Left colon (tissue), 2 donors: ENCODE data around the gene MYT1. TPM values are rescaled to one million over a fixed set of nuclear protein-coding genes. Genes with fewer than 3 reads are reported as not detected.
"Not testable (repeated sequence)": the region's sequence is repeated elsewhere in the genome, so short reads cannot be mapped to it uniquely, and the experiment has no call there.

Experiments
- ATAC-seq: fragments of 200-7000 bp; cut with Tn5 transposase; one replicate; pipeline ENCODE4 v1.9.1; 2020; ENCODE audit warnings: mild to moderate bottlenecking, moderate library complexity
- DNase-seq, 2 donors: peaks; one replicate each; pipeline ENCODE4 v3.0.0-alpha.2; 2020
- intact Hi-C, 2 donors: fragments of 100-400 bp; cut with DNase I in 1 of 2; cut with micrococcal nuclease in 1 of 2; formaldehyde crosslinking; loops; one replicate each; pipeline versions ENCODE4 v1.11.2 to v1.14.0; 2022; cut with DNase I, micrococcal nuclease
- total RNA-seq, 2 donors: library from RNA; stranded (reverse); fragmentation: NEBNext Ultra II Directional; extraction: Animal tissue kit (Norgen Biotek cat#: 25700); gene quantifications; one replicate each; pipeline ENCODE4 v1.2.1, GENCODE V29; 2021
- donor health status: DM: no; HTN: no; CAD: no.
- donor health status: DM: yes; HTN: yes; CAD: no.

Gene MYT1
- total RNA-seq, 2 donors from 2014 or later: 0.06 to 0.11 TPM

DNA sequence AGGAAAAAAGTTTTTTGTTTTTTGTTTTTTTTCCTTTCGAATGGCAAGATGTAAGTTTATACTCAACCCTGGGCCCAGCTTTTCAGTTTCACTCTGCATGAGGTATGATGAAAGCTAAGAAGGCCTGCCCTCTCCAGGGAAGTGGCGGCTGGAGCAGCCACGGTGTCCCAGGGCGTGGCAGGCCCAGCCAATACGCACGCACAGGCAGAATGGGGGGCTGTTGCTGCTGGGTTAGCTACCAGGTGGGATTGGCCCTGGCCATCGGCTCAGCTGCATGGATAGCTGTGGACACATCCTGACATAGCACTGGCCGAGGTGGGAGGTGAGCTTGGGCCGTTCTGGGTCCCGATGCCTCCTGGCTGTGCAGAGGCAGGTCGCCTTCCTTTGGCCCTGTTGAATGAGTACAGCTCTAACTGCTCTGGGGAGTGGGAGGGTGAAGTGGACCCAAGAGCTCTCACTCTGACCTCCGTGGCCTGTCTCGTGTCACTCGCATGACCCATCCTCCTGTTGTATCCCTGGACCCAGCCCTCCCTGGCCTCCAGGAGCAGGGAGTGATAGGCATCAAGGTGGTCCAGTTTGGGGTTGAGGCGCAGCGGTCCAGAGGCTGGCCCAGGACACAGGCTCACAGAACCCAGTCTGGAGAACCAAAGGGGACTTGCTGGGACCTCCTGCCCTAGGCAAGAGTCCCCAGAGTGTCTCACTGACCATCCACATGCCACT, 18.1 kb downstream of the MYT1 start:
- intact Hi-C loops: no loop called here
- DNase-seq: no peak
- ATAC-seq: no peak

GRCh38 chr20:64183313-64183712, 19.1 kb downstream of the MYT1 start:
- DNase-seq: no peak
- ATAC-seq: no peak
- intact Hi-C loops: no loop called here

DNA sequence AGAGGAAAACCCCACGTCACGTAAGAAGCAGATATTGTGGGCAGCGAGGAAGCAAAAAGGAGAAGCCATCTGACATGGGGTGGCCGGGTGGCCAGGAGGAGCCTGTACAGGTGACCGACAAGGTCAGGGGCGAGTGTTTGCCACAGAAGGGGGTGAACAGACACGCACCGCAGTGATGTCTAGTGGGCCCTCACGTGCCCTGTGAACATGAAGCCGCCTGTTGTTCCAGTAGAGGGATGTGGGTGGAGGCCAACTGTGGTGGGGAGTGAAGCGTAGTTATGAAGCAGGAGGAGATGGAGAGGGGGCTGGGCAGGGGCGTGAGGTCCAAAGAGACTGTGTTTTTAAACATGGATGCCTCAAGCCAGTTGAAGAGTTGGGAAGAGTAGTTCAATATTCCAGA, 20.5 kb downstream of the MYT1 start:
- intact Hi-C loops: no loop called here
- DNase-seq: no peak
- no peak for ATAC-seq

GRCh38 chr20:64185276-64185900, 21.1 kb downstream of the MYT1 start:
- ATAC-seq (no peak), DNase-seq (no peak)
- intact Hi-C loops: no loop called here

- intact Hi-C loops: no loop called here
- ATAC-seq (no peak), DNase-seq (no peak)
Observed at GRCh38 chr20:64186071-64186598, 21.9 kb downstream of the MYT1 start.

- ATAC-seq, intact Hi-C loops, DNase-seq: not testable (repeated sequence)
Observed at GRCh38 chr20:64187213-64187612, 23.0 kb downstream of the MYT1 start.

DNA sequence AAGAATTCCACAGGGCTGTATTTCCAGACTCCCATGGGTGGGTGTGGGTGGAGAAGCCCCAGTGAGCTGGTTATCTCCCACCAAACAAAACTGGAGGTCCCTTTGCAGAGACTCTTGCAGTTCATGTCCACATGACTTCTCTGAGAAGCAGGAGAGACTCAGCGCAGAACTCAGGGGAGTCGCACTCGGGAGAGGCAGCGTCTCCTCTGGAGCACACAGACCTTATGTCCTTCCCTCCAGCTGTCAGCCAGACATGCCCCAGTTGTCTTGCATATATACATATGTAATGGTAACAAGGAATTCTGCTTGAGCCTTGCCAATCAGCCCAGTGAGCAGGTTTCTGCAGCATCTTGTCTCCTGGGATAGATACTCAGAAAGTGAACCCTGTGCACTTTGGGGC, 23.8 kb downstream of the MYT1 start:
- DNase-seq (no peak), ATAC-seq (no peak)
- intact Hi-C loops: no loop called here

DNA sequence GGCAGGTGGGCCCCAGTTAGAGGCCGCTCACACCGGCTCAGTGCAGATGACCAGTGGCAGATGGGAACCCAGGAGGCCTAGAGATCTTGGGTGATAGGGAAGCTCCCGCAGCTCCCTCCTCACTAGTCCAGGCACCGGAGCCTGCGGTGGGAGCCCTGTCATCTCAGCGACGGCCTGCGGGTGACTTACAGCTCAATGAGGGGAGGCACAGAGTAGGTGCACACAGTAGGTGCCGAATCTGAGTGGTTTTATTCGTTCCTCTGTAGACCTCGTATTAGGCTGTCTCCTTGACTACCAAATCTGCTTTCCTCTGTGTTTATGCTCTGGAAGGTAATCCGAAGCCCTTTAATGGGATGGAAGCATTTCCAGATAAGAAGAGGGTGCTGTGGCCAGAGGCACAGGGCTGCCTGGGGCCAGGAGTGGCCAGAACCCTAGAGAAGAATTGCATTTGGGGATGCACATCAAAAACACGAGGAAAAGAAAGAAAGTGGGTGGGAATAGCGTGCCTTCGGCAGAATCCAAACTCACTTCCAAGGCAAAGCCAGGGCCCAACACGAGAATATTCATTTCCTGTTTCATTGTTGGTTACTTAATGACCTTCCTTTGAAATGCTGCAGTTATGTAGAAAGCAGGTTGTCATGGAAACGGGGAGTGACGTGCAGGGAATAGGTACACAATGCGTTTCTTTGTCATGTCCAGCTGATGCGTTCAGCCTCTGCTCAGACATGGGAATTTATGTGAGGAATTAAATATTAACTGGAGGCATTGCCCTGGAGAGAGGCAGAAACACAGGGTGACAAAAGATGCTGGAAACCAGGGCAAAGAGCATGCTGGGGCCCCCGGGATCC, 24.7 kb downstream of the MYT1 start:
- DNase-seq: peak; percentile 29 to 37
- intact Hi-C loops: no loop called here
- peak; percentile 86 for ATAC-seq

- ATAC-seq (no peak), DNase-seq (no peak)
- intact Hi-C loops: no loop called here
Observed at GRCh38 chr20:64189530-64189966, 25.3 kb downstream of the MYT1 start.

- intact Hi-C loops: no loop called here
- no peak for ATAC-seq
- no peak for DNase-seq
Observed at GRCh38 chr20:64189986-64190385, 25.7 kb downstream of the MYT1 start.

- no peak for DNase-seq
- intact Hi-C loops: no loop called here
- no peak for ATAC-seq
Observed at GRCh38 chr20:64191002-64191401, 26.8 kb downstream of the MYT1 start.

- ATAC-seq (no peak), DNase-seq (no peak)
- intact Hi-C loops: no loop called here
Observed at GRCh38 chr20:64192406-64192805, 28.2 kb downstream of the MYT1 start.

- DNase-seq (no peak), ATAC-seq (no peak)
- intact Hi-C loops: no loop called here
Observed at GRCh38 chr20:64193058-64193457, 28.8 kb downstream of the MYT1 start.

DNA sequence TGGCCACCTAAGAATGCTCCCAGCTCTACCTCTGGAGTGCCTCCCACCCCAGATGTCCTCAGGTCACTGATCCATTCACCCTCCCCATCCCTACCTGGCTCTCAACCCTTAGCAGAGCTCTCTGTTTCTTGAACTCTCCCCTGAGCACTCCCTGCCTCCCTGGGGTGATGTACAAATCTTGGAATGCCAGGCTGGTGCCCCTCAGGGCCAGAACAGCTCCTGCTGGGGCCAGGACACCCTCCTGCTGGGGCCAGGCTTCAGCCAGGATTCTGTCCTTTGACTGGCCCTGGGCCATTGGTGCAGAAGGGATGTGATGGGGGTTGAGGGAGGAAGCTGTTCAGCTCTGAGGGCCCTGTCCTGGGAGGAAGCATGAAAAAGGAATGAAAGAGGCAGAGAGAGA, 30.0 kb downstream of the MYT1 start:
- DNase-seq: no peak
- intact Hi-C loops: no loop called here
- no peak for ATAC-seq

- DNase-seq: no peak
- ATAC-seq: no peak
- intact Hi-C loops: no loop called here
Observed at GRCh38 chr20:64196309-64196708, 32.1 kb downstream of the MYT1 start.

- DNase-seq (no peak), ATAC-seq (no peak)
- intact Hi-C loops: no loop called here
Observed at GRCh38 chr20:64196847-64197306, 32.6 kb downstream of the MYT1 start.

GRCh38 chr20:64198347-64198746, 34.1 kb downstream of the MYT1 start:
- intact Hi-C loops: no loop called here
- no peak for DNase-seq
- ATAC-seq: no peak

- intact Hi-C loops: no loop called here
- ATAC-seq: no peak
- DNase-seq: no peak
Observed at GRCh38 chr20:64199395-64199794, 35.1 kb downstream of the MYT1 start.

DNA sequence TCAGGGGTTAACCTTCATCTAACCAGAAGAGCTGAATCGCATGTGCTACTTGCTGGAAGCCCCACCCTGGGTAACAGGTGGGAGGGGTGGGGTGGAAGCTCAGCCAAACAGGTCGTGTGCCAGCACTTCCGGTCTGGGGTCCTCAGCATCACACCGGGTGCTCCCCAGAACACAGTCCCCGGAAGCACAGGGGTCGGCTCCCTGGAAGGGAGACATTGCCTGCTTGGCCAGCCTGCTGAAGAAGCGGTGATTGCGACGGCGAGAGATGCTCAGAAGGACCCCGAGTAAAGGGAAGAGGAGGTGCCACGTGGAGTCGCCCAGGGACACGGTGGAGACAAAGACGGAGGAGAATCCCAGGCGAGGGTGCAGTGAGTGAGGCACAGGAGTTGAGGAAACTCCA, 36.5 kb downstream of the MYT1 start:
- intact Hi-C loops: no loop called here
- DNase-seq (no peak), ATAC-seq (no peak)

DNA sequence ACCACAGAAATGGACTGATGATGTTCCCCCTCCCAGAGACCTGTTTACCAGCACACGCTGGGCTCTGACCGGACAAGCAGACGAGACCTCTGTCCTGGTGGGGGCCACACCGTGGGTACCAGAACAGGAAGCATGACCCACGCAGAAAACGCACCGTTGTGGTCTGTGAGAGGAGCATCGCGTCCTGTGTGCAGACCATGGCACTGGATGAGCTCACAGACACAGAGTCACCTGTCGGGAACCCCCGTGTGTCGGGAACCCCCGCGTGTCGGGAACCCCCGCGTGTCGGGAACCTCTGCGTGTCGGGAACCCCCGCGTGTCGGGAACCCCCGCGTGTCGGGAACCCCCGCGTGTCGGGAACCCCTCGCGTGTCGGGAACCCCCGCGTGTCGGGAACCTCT, 37.4 kb downstream of the MYT1 start:
- no peak for ATAC-seq
- intact Hi-C loops: no loop called here
- no peak for DNase-seq
